IMR-90 (cell line): Measurements from ENCODE around the gene TMEM9B. TPM values are rescaled to one million over a fixed set of nuclear protein-coding genes. Genes with fewer than 3 reads are reported as not detected.

Experiments
- ATAC-seq: fragments of 200-7000 bp; cut with Tn5 transposase; 2 replicates; pipeline ENCODE4 v1.9.1; 2020; ENCODE audit warnings: low read depth, mild to moderate bottlenecking, moderate library complexity
- BruUV-seq: library from RNA; stranded (reverse); fragments of 400-500 nt; replicated peaks from 2 replicates; lab custom pipeline; 2021; lab: Mats Ljungman, UMichigan
- CTCF ChIA-PET: fragments of 300-600 bp; formaldehyde crosslinking; extraction: SDS; loops from one replicate; lab custom pipeline; 2021; ENCODE audit warnings: antibody characterized with exemption; lab: Yijun Ruan, JAX
- POLR2A ChIA-PET: fragments of 300-600 bp; sonication (Branson Sonifier 250); formaldehyde crosslinking; loops from one replicate; lab custom pipeline; 2022; ENCODE audit warnings: antibody characterized with exemption; ENCODE audit not compliant: unreplicated experiment; lab: Charles Lee
- DNase-seq: peaks from one replicate; pipeline ENCODE4 v3.0.0; 2013
- H2AFZ ChIP-seq: replicated peaks from 2 replicates; pipeline ENCODE3; 2013; ENCODE audit warnings: low read length, mild to moderate bottlenecking; ENCODE audit not compliant: poor library complexity
- H2AK5ac ChIP-seq: 2 replicates; pipeline ENCODE4 v1.6.1; 2013; ENCODE audit warnings: low read depth, low read length, inconsistent platforms
- H2AK9ac ChIP-seq: replicated peaks from 2 replicates; pipeline ENCODE3; 2013; ENCODE audit warnings: mild to moderate bottlenecking, low read depth, low read length, moderate library complexity; ENCODE audit not compliant: poor library complexity
- H2BK120ac ChIP-seq: 2 replicates; pipeline ENCODE4 v1.6.1; 2013; ENCODE audit warnings: low read depth, low read length, inconsistent platforms
- H2BK15ac ChIP-seq: 3 replicates; pipeline ENCODE4 v1.6.1; 2013; ENCODE audit warnings: low read depth, low read length, inconsistent platforms
- H2BK20ac ChIP-seq: 2 replicates; pipeline ENCODE4 v1.6.1; 2013; ENCODE audit warnings: low read depth, mild to moderate bottlenecking, inconsistent platforms, low read length, moderate library complexity
- H2BK5ac ChIP-seq: 2 replicates; pipeline ENCODE4 v1.6.1; 2013; ENCODE audit warnings: mild to moderate bottlenecking, low read depth, low read length, inconsistent platforms; ENCODE audit not compliant: poor library complexity, severe bottlenecking
- H3K14ac ChIP-seq: replicated peaks from 2 replicates; pipeline ENCODE4 v1.6.1; 2013; ENCODE audit warnings: low read depth, low read length, inconsistent platforms
- H3K18ac ChIP-seq: 2 replicates; pipeline ENCODE4 v1.6.1; 2013; ENCODE audit warnings: low read depth, low read length, control low read depth
- H3K23ac ChIP-seq: 2 replicates; pipeline ENCODE4 v1.6.1; 2013; ENCODE audit warnings: low read depth, low read length, inconsistent platforms
- H3K27ac ChIP-seq: 2 replicates; pipeline ENCODE4 v1.5.1; 2013; ENCODE audit warnings: mild to moderate bottlenecking, control low read depth, low read length; ENCODE audit not compliant: insufficient read depth
- H3K27me3 ChIP-seq: 2 replicates; pipeline ENCODE4 v1.6.1; 2013; ENCODE audit warnings: low read length; ENCODE audit not compliant: control insufficient read depth, insufficient read depth
- H3K36me3 ChIP-seq: 2 replicates; pipeline ENCODE4 v1.6.1; 2013; ENCODE audit warnings: low read length, mixed read lengths; ENCODE audit not compliant: control insufficient read depth, insufficient read depth
- H3K4ac ChIP-seq: 2 replicates; pipeline ENCODE4 v1.6.1; 2013; ENCODE audit warnings: low read depth, low read length, inconsistent platforms
- H3K4me1 ChIP-seq: 2 replicates; pipeline ENCODE4 v1.6.1; 2013; ENCODE audit warnings: low read length, mixed read lengths; ENCODE audit not compliant: control insufficient read depth, insufficient read depth
- H3K4me2 ChIP-seq: 2 replicates; pipeline ENCODE4 v1.6.1; 2013; ENCODE audit warnings: low read depth, mild to moderate bottlenecking, control low read depth, low read length, moderate library complexity
- H3K4me3 ChIP-seq: 2 replicates; pipeline ENCODE4 v1.5.1; 2013; ENCODE audit warnings: low read depth, mild to moderate bottlenecking, control low read depth, low read length, moderate library complexity; ENCODE audit not compliant: insufficient read depth
- H3K56ac ChIP-seq: 2 replicates; pipeline ENCODE4 v1.6.1; 2013; ENCODE audit warnings: low read length, inconsistent platforms; ENCODE audit not compliant: insufficient read depth; ENCODE audit errors: extremely low read depth
- H3K79me1 ChIP-seq, 2 experiments: 2 replicates each; pipeline ENCODE4 v1.6.1; 2013; ENCODE audit warnings: low read length in 2 of 2, inconsistent platforms in 1 of 2, low read depth in 1 of 2
- H3K9ac ChIP-seq: 2 replicates; pipeline ENCODE4 v1.6.1; 2013; ENCODE audit warnings: low read depth, low read length, control low read depth
- H3K9me1 ChIP-seq: 2 replicates; pipeline ENCODE4 v1.6.1; 2013; ENCODE audit warnings: low read length, inconsistent platforms; ENCODE audit not compliant: insufficient read depth
- H3K9me3 ChIP-seq: 2 replicates; pipeline ENCODE4 v1.6.1; 2013; ENCODE audit warnings: low read length; ENCODE audit not compliant: control insufficient read depth, insufficient read depth
- H4K20me1 ChIP-seq: 2 replicates; pipeline ENCODE4 v1.6.1; 2013; ENCODE audit warnings: low read length, inconsistent platforms; ENCODE audit not compliant: insufficient read depth
- H4K5ac ChIP-seq: 2 replicates; pipeline ENCODE4 v1.6.1; 2013; ENCODE audit warnings: mild to moderate bottlenecking, low read depth, low read length, control low read depth
- H4K8ac ChIP-seq, 2 experiments: 2 replicates each; pipeline ENCODE4 v1.6.1; 2013; ENCODE audit warnings: low read depth in 2 of 2, low read length in 2 of 2, control low read depth in 1 of 2, inconsistent platforms in 1 of 2
- H4K91ac ChIP-seq: 2 replicates; pipeline ENCODE4 v1.6.1; 2013; ENCODE audit warnings: low read depth, low read length, inconsistent platforms; ENCODE audit not compliant: insufficient read depth
- BHLHE40 ChIP-seq: fragments of 150-350 bp; IDR thresholded peaks from 2 replicates; pipeline ENCODE4 v1.6.1; 2016; ENCODE audit warnings: mild to moderate bottlenecking, low read depth, low read length
- CEBPB ChIP-seq: IDR thresholded peaks from 2 replicates; pipeline ENCODE4 v1.6.1; 2012; ENCODE audit warnings: low read depth, low read length, improper control_type of control experiment
- ELK1 ChIP-seq: fragments of 150-350 bp; IDR thresholded peaks from 2 replicates; pipeline ENCODE4 v1.6.1; 2016; ENCODE audit warnings: low read depth, mild to moderate bottlenecking, low read length, moderate library complexity, borderline replicate concordance
- MAFK ChIP-seq: IDR thresholded peaks from 2 replicates; pipeline ENCODE4 v1.6.1; 2012; ENCODE audit warnings: low read depth, low read length, improper control_type of control experiment
- MAZ ChIP-seq: IDR thresholded peaks from 2 replicates; pipeline ENCODE4 v1.6.1; 2012; ENCODE audit warnings: low read depth, mild to moderate bottlenecking, low read length, improper control_type of control experiment, moderate library complexity, borderline replicate concordance
- NFE2L2 ChIP-seq: fragments of 150-350 bp; IDR thresholded peaks from 2 replicates; pipeline ENCODE4 v1.6.1; 2016; ENCODE audit warnings: low read depth, mild to moderate bottlenecking, low read length
- POLR2A ChIP-seq: IDR thresholded peaks from 2 replicates; pipeline ENCODE4 v1.6.1; 2012; ENCODE audit warnings: mild to moderate bottlenecking, low read depth, low read length
- RFX5 ChIP-seq: IDR thresholded peaks from 2 replicates; pipeline ENCODE4 v1.8.0; 2012; ENCODE audit warnings: low read depth, mild to moderate bottlenecking, low read length, moderate library complexity
- USF2 ChIP-seq: fragments of 150-350 bp; IDR thresholded peaks from 2 replicates; pipeline ENCODE4 v1.6.1; 2017; ENCODE audit warnings: mild to moderate bottlenecking, antibody characterized with exemption, low read length, low read depth
- WGBS, 2 experiments: methylation state at CpG; one replicate each; pipeline versions ENCODE4 v1.1.5 to v1.1.7; 2013; ENCODE audit warnings: missing lambda C conversion rate in 2 of 2; ENCODE audit not compliant: insufficient read length in 1 of 2; ENCODE audit errors: extremely low coverage in 2 of 2; 5-methylcytosine and 5-hydroxymethylcytosine counted together
- dilution Hi-C: fragments of 300-500 bp; cut with HindIII; formaldehyde crosslinking; loops from one replicate; pipeline ENCODE4 v1.14.3; 2018; ENCODE audit warnings: low sequenced_read_pairs; ENCODE audit not compliant: unreplicated experiment
- in situ Hi-C: fragments of 300-500 bp; cut with MboI; formaldehyde crosslinking; loops from 3 replicates; pipeline ENCODE4 v1.14.3; 2019; ENCODE audit warnings: low sequenced_read_pairs, inconsistent platforms, mixed read lengths
- intact Hi-C: fragments of 100-400 bp; cut with micrococcal nuclease; formaldehyde crosslinking; loops from 2 replicates; pipeline ENCODE4 v1.10.0; 2022
- polyA plus RNA-seq, 3 experiments: library from polyadenylated mRNA; depleted of rRNA; stranded (reverse); fragments of >200 nt; gene quantifications; 2 replicates each; pipeline ENCODE4 v1.2.3, GENCODE V29; 2012; ENCODE audit warnings: low replicate concordance in 1 of 3
- total RNA-seq: library from RNA; depleted of rRNA; stranded (reverse); fragments of >200 nt; gene quantifications from 2 replicates; pipeline ENCODE4 v1.2.3, GENCODE V29; 2012

The TMEM9B gene
- total and polyA plus RNA-seq, 2 of the 4 experiments (the other 2 are of a cell fraction), result 24.6 to 25.6 TPM

GRCh38 chr11:8910649-8911026, 53.6 kb downstream of the TMEM9B start:
- DNase-seq (no peak), ATAC-seq (peak; percentile 13)
- dilution Hi-C loops (no loop called here), in situ Hi-C loops (loop anchor here (5.0 kb wide), 1 partner anchor 47 kb away; no protein-coding TSS in a partner anchor), intact Hi-C loops (loop anchor here (2.0 to 10.0 kb wide), 5 partner anchors 83 to 597 kb away; a partner anchor contains a TSS)
- H2BK20ac ChIP-seq, result no peak overlapping the region
- peak overlapping the region; percentile 100 for H3K4me2 ChIP-seq
- CTCF ChIA-PET, result no interaction called here
- H2AFZ ChIP-seq, result peak overlapping the region; percentile 87
- H4K8ac ChIP-seq, result peak overlapping the region; percentile 87 to 95; a peak in 3 of 4 replicates
- H2BK5ac ChIP-seq, result no peak overlapping the region
- BruUV-seq, result no TSS peak
- peaks cover 19 to 38% of the 10 kb centered on the region in 2 experiments for H3K79me1 ChIP-seq
- peak overlapping the region; percentile 32; the same call in 1 of the 2 replicates for H4K91ac ChIP-seq
- TF ChIP-seq MAZ (no peak), USF2 (no peak), BHLHE40 (no peak), POLR2A (no peak), CEBPB (no peak), ELK1 (no peak), MAFK (no peak), RFX5 (no peak), NFE2L2 (no peak)
- H3K14ac ChIP-seq, result peak overlapping the region; percentile 85
- peak overlapping the region; percentile 97 for H4K5ac ChIP-seq
- H3K27ac ChIP-seq, result peak overlapping the region; percentile 60
- H3K4me3 ChIP-seq, result peak overlapping the region; percentile 91
- POLR2A ChIA-PET, result interaction anchor here (0.5 kb wide), 1 partner anchor 100 kb away, joined by 3 read pairs; a partner anchor contains a TSS
- H2AK9ac ChIP-seq, result peak overlapping the region; percentile 20
- H3K27me3 ChIP-seq, result no peaks in the 10 kb centered on the region
- no peaks in the 10 kb centered on the region for H3K9me3 ChIP-seq
- H2BK15ac ChIP-seq, result 0 out of 3 replicates have a peak overlapping the region, but pooled peaks have one; percentile 74
- H3K36me3 ChIP-seq, result no peaks in the 10 kb centered on the region; the same call in 1 of the 2 replicates
- H3K23ac ChIP-seq, result peak overlapping the region; percentile 64; the same call in 1 of the 2 replicates
- H3K9ac ChIP-seq, result peak overlapping the region; percentile 67
- H2BK120ac ChIP-seq, result 0 out of 2 replicates have a peak overlapping the region, but pooled peaks have one; percentile 18
- peak overlapping the region; percentile 87 for H3K18ac ChIP-seq
- no CpG with 5 or more reads among the region's 19 CpGs for WGBS, 2 experiments
- H3K56ac ChIP-seq, result 0 out of 2 replicates have a peak overlapping the region, but pooled peaks have one; percentile 44
- 0 out of 2 replicates have a peak, but pooled peaks cover 3% of the 10 kb centered on the region for H4K20me1 ChIP-seq
- H3K9me1 ChIP-seq, result peaks cover 6% of the 10 kb centered on the region; the same call in 1 of the 2 replicates
- H2AK5ac ChIP-seq, result peak overlapping the region; percentile 73
- peak overlapping the region; percentile 87 for H3K4ac ChIP-seq
- H3K4me1 ChIP-seq, result peaks cover 11% of the 10 kb centered on the region
